ENCODE results near the gene OGFOD1. TPM values are rescaled to one million over a fixed set of nuclear protein-coding genes. Genes with fewer than 3 reads are reported as not detected.

Gene OGFOD1
- total RNA-seq, 1 donor from 2014 or later = 42.9 TPM

DNA sequence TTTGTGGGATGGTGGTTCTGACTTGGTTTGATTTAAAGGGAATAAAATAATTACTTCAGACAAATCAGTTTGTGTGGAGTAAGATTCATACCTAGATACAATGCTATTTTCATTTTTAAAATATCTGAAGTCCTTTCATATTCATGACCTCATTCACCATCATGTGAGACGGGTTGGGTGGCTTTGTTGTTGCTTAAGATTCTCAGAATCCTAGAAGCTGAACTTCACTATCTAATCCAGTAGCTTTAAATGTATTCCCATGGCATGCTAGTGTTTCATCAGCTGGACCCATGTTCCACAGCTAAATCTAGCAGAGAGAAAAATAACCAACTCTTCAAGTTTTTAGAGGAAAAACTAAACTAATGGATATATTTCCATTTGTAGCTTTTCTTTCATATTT is 23.3 kb upstream of the OGFOD1 start:
- no peak for DNase-seq

- no peak for DNase-seq
These were observed 15.1 kb upstream of the OGFOD1 start for GRCh38 chr16:56436258-56436657.

DNA sequence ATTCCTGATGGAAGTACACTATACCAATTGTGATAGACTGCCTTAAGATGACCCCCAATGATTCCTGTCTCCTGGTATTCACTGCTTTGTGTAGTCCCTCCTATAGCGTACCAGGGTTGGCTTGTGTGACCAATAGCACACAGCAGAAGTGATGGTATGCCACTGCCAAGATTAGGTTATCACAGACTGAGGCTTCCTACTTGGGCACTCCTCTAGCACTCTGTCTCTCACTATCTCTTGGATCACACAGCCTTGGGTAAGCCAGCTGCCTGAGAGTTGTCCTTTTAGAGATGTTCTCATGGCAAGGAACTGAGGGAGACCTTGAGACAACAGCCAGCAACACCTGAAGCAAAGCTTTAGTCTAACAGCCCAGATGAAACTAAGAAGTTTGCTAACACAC is 13.3 kb upstream of the OGFOD1 start:
- no peak for DNase-seq

DNA sequence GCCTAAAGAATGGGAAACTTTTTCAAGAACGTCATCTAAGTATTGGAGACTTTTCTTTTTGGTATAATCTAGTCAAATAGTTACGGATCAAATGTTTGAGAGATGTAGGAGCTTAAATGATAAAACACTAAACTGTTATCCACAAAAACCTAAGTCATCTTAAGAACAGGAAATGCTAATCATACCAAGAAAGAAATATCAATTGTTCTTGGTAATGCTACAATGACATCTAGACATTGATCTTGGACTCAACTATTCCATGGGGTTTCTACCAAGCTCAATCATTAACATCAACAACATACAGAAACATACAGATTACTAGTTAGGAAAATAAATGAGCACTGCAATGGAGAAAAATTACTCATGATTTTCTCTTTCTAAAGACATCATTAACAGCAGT is 4.1 kb upstream of the OGFOD1 start:
- DNase-seq = no peak

GRCh38 chr16:56448005-56448404 is 3.3 kb upstream of the OGFOD1 start:
- DNase-seq = no peak

GRCh38 chr16:56450275-56450985 is 924 bp upstream of the OGFOD1 start:
- DNase-seq = no peak

- DNase-seq = no peak
These were observed 667 bp downstream of the OGFOD1 start for GRCh38 chr16:56451753-56452689.

DNA sequence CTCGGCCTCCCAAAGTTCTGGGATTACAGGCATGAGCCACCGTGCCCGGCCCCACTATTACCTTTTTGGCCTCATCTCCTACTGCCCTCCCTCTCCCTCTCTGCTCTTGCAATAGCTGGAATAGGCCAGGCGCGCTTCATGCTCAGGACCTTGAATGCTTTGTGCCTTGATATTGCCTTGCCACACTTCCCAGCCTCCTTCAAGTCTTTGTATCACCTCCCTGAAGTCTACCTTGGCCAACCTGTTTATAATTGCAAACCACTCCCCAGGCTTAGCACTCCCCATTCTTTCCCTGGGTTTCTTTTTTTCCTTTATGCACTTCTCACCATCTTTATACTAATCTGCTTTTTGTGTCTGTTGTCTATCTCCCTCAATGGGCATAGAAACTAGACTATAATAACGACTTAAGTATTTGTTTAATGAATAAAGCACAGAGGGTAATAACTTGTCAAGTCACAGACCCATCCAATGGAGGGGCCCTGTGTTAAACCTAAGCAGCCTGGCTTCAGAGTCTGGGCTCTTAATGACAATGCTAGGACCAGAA is 6.6 kb downstream of the OGFOD1 start:
- DNase-seq = no peak

GRCh38 chr16:56460101-56460500 is 8.7 kb downstream of the OGFOD1 start:
- DNase-seq = no peak

DNA sequence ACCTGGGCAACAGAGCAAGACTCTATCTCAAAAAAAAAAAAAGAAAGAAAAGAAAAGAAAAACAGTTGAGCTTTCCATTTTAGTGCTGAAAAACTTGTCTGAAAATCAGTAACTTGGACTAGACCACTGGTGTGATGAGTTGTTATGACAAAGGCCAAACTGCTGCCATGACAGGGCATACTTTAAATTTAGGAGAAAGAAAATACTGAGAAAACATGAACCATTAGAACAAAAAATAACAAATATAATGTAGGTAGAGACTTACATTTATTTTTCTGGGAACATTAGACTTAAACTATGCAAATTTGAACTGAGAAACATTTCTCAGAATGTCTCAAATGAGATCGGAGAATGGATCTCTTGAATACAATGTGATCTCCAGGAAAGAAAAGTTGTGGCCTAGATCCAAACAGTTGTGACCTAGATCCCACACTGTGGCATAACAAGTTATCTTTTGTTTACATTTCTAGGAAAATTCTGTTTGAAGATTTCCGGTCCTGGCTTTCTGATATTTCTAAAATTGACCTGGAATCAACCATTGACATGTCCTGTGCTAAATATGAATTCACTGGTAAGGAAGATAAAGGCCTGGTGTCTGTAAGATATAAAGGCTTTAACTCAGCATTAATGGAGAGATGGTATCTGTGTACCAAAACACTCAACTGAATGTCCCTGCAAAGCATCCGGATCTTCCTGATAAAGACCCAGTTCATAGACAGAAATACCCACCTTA is 10.9 kb downstream of the OGFOD1 start:
- no peak for DNase-seq

DNA sequence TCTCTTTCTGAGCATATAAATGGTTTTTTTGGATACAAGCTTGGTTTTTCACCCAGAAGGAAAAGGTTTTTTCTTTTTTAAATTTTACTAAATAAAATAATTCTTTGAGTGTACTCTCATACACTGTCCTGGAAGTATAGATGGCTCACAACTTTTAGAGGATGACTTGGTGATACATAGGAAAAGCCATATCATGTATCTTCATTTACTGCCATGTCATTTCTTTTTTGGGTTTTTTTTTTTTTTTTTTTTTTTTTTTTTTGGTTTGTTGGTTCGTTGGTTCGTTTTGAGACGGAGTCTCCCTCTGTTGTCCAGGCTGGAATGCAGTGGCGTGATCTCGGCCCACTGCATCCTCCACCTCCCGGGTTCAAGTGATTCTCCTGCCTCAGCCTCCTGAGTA is 11.8 kb downstream of the OGFOD1 start:
- no peak for DNase-seq

- DNase-seq = no peak
These were observed 15.0 kb downstream of the OGFOD1 start for GRCh38 chr16:56466344-56466743.

DNA sequence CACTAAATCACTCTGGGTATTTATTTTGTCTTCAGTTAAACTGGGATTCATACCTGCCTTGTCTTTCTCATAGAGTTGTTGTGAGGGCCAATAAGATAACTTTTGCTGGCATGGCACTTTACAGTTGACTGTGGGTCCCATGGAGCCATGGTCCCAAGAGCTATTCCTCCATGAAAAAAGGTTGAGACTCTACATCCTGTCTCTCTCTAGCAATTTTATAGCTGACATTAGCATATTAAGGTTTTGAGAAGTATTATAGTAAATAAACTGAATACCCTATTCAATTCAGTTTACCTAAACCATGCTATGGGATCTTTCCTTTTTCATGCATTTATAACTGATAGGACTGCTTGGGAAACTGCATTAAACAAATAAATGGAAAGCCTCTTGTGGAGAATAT is 17.4 kb downstream of the OGFOD1 start:
- no peak for DNase-seq

DNA sequence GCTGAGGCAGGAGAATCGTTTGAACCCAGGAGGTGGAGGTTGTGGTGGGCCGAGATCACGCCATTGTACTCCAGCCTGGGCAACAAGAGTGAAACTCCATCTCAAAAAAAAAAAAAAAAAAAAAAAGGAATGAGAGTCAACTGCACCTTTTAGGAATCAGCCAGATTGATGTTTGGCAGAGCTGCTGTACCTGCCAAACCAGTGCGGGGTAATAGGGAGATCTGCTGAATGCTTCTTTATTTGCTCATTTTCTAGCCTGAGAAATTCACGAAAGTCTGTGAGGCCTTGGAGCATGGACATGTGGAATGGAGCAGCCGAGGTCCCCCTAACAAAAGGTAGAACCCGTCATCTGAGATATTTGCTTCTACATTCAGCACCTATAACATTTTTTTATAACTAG is 18.4 kb downstream of the OGFOD1 start:
- no peak for DNase-seq

GRCh38 chr16:56470232-56470631 is 18.9 kb downstream of the OGFOD1 start:
- DNase-seq = no peak

DNA sequence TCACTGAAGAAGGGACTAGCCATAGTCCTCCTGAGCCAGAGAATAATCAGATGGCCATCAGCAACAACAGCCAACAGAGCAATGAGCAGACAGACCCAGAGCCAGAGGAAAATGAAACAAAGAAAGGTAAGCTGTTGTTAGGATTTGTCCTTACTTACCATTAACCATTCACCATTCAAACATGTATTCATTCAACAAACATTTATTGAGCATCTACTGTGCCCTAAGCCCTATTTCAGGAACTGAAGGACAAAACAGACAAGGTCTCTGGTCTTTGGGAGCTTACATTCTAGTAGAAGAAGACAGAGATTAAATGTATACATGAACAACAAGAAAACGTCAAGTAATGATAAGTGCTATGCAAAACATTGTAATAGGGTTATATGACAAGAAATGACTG is 19.3 kb downstream of the OGFOD1 start:
- DNase-seq = no peak

GRCh38 chr16:56475201-56475600 is 23.8 kb downstream of the OGFOD1 start:
- no peak for DNase-seq

DNA sequence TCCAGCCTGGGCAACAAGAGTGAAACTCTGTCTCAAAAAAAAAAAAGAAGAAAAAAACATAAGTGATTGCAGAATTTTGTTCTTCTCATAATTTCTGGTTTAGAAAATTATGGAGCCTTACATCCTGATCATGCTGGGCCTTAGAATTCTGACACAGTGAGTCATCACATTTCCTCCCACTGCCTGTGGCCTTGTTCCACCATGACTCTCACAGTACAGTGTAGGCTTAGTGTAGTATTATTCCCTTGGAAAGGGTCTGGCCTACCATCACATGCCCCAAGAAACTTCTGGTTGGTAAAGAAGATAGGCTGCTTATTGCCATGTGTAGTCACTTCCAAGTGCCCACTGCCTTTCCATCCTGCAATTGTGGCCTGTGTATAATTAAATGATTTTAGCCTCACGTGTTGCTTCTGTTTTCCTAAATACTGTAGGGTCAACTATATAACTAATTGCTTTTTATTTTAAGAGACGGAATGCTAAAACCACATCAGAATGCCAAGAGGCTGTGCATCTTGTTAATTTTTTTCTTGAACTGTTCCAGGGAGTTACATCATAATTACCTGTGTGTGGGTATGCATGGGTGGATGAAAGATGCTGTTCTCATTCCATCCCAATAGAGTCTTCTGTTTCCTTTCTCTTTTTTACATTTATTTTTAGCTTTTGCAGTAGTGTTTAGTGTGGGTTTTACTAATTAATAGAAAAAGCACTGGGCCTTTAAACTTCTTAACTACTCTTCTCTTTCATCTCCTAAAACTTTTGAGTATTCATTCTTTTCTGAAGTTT is 25.9 kb downstream of the OGFOD1 start:
- no peak for DNase-seq

GRCh38 chr16:56478281-56479049 is 27.1 kb downstream of the OGFOD1 start:
- no peak for DNase-seq

- no peak for DNase-seq
These were observed 28.1 kb downstream of the OGFOD1 start for GRCh38 chr16:56479469-56479868.

All from occipital lobe (tissue), 2 donors.